Neural cell (in vitro differentiated cells): ENCODE measurements around the gene TOR3A. TPM values are rescaled to one million over a fixed set of nuclear protein-coding genes. Genes with fewer than 3 reads are reported as not detected.

Experiments
- polyA plus RNA-seq: library from polyadenylated mRNA; depleted of rRNA; stranded (reverse); fragments of >200 nt; gene quantifications from 2 replicates; pipeline ENCODE4 v1.2.3, GENCODE V29; 2014
- small RNA-seq, 3 experiments: library from RNA; depleted of rRNA; stranded (forward); fragments of <200 nt; gene quantifications; one replicate each; pipeline ENCODE3, GENCODE V24; 2012

TOR3A gene
- polyA plus RNA-seq, 1 donor from 2014 or later: 13.5 TPM

Small RNA genes lying within 50 kb of the gene (small RNA-seq; reads per million reads assigned to genes)
- 0 reads per million in 3 experiments for gene AL512326.3

Other genes with a start within 250 kb of the TOR3A start
- not detected in 2 replicates for gene ANGPTL1, start 211.0 kb upstream of the TOR3A start, polyA plus RNA-seq
- gene FAM20B, start 56.2 kb upstream of the TOR3A start, polyA plus RNA-seq: 21.8 and 25.1 TPM in 2 replicates
- gene ABL2, start 147.6 kb downstream of the TOR3A start, polyA plus RNA-seq: 9.8 and 10.4 TPM in 2 replicates
- gene SOAT1, start 211.7 kb downstream of the TOR3A start, polyA plus RNA-seq: 4.1 and 5.7 TPM in 2 replicates